ENCODE data around the gene COX7C.
"Not testable (repeated sequence)": the region's sequence is repeated elsewhere in the genome, so short reads cannot be mapped to it uniquely, and the experiment has no call there.

Gene COX7C

DNA sequence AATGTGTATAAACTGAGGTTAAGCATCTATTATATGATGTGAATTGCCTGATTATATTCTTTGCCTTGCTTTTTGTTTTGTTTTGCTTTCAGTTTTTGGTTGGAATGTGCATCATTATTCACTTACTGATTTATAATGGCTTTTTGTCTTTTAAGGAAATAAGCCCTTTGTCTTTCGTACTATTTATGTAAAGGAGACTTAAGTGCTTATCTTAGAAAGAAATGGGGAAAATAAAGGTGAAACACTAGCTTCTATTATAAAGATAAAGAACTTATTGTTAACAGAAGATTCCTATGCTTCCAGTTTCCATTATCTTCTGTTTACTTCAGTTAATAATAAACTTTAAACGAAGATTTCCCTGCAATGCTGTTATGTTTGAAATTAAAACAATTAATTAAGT lies 23.3 kb downstream of the COX7C start:
- no peak overlapping the region for H3K27ac Mint-ChIP-seq
- no peaks in the 10 kb centered on the region for H3K4me1 Mint-ChIP-seq
- ATAC-seq (no peak), DNase-seq (ENCODE audit: low spot score in 2 of 2) (no peak)
- no peaks in the 10 kb centered on the region for H3K36me3 Mint-ChIP-seq
- no peaks in the 10 kb centered on the region for H3K9me3 Mint-ChIP-seq
- H3K4me3 Mint-ChIP-seq, result no peak overlapping the region

DNA sequence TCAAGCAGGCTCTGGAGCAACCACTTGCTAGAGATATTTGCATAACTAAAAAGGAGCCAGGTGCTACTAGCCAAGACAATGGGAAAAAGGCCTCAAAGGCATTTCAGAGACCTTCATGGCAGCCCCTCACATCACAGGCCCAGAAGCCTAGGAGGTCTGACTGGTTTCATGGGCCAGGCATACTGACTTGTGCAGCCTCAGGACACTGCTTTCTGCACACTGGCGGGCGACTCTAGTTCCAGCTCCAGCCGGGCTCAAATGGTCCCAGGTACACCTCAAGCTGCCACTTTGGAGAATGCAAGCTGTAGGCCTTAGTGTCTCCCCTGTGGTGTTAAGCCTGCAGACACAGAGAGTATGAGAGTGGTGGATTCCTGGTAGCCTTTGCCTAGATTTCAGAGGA lies 27.1 kb downstream of the COX7C start:
- DNase-seq (ENCODE audit: low spot score in 2 of 2) (no peak), ATAC-seq (peak; percentile 28)
- H3K4me1 Mint-ChIP-seq, result no peaks in the 10 kb centered on the region
- no peaks in the 10 kb centered on the region for H3K36me3 Mint-ChIP-seq
- no peaks in the 10 kb centered on the region for H3K9me3 Mint-ChIP-seq
- H3K27ac Mint-ChIP-seq, result no peak overlapping the region
- no peak overlapping the region for H3K4me3 Mint-ChIP-seq

DNA sequence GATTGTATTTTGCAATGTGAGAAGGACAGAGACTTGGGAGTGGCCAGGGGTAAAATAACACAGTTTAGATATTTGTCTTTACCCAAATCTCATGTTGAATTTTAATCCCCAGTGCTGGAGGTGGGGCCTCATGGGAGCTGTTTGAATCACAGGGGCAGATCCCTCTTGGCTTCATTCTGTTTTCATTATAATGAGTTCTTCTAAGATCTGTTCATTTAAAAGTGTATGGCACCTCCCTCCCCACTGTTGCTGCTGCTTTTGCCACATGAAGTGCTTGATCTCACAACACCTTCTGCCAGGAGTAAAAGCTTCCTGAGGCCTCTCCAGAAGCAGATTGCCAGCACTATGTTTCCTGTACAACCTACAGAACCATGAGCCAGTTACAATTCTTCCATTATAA lies 28.1 kb downstream of the COX7C start:
- H3K4me1 Mint-ChIP-seq, result no peaks in the 10 kb centered on the region

DNA sequence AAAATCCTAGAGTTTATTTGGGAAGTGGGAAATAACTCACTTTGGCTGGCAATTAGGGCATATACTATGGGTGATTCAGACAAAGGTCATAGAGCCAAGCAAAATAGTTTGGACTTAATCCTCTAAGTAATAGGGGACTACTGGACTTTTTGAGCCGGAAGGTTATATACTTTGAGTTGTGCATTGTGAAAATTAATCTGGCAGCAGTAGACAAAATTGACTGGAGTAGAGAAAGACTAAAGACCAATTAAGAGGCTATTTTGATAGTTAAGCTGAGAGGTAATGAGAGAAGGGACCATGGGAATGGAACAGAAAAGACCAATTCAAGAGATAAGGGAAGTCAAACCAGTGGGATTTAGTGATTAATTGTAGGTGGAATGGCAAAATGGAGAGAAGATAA lies 28.9 kb downstream of the COX7C start:
- ATAC-seq (no peak), DNase-seq (ENCODE audit: low spot score in 2 of 2) (no peak)
- Mint-ChIP-seq H3K4me1 (no peaks in the 10 kb centered on the region), H3K4me3 (no peak overlapping the region), H3K36me3 (no peaks in the 10 kb centered on the region), H3K27ac (no peak overlapping the region), H3K9me3 (no peaks in the 10 kb centered on the region)

More for the DNA sequence above, 28.1 kb downstream of the COX7C start:
- ATAC-seq, result no peak
- Mint-ChIP-seq H3K36me3 (no peaks in the 10 kb centered on the region), H3K9me3 (no peaks in the 10 kb centered on the region), H3K27ac (no peak overlapping the region), H3K4me3 (no peak overlapping the region)
- DNase-seq (ENCODE audit: low spot score in 2 of 2), result no peak

DNA sequence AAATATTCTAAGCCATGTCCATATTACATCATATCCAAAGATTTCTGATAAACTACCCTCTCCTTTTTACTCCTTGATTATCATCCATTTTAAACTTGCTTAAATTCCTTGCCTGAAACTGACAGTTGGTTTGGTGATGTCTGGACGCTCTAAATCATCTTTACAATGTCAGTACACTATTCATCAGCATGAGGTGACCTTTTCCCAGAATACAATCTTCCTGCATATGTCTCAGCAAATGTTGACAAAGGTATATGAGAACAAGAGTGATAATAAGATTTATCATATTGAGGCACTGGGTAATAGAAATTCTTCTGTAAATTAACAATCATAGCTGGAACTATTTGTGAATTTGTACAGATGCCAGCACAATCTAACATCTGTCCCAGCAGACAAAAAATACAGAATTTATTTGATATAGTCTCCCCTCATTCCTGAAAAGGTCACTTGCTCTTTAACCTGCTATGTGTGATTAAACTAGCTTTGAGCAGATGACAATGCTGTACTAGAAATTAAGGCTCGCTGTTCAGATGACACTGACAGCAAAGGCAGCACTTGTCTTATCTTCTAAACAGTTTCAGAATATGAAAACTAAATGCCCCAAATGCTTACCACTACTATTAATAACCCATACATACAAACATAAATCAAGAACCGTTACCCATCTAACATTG lies 32.2 kb downstream of the COX7C start:
- ATAC-seq (no peak), DNase-seq (ENCODE audit: low spot score in 2 of 2) (no peak)
- Mint-ChIP-seq H3K4me1 (no peaks in the 10 kb centered on the region), H3K27ac (no peak overlapping the region), H3K36me3 (no peaks in the 10 kb centered on the region), H3K9me3 (no peaks in the 10 kb centered on the region), H3K4me3 (no peak overlapping the region)

DNA sequence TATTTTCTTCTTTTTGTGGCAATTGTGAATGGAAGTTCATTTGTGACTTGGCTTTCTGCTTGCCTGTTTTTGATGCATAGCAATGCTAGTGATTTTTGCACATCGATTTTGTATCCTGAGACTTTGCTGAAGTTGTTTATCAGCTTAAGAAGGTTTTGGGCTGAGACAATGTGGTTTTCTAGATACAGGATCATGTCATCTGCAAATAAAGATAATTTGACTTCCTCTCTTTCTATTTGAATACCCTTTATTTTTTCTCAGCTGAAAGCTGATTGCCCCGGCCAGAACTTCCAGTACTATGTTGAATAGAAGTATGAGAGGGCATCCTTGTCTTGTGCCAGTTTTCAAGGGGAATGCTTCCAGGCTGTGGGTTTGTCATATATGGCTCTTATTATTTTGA lies 43.0 kb downstream of the COX7C start:
- not testable (repeated sequence) for H3K9me3 Mint-ChIP-seq; ATAC-seq; H3K4me1 Mint-ChIP-seq; H3K4me3 Mint-ChIP-seq; H3K36me3 Mint-ChIP-seq; DNase-seq (ENCODE audit: low spot score in 2 of 2); H3K27ac Mint-ChIP-seq

DNA sequence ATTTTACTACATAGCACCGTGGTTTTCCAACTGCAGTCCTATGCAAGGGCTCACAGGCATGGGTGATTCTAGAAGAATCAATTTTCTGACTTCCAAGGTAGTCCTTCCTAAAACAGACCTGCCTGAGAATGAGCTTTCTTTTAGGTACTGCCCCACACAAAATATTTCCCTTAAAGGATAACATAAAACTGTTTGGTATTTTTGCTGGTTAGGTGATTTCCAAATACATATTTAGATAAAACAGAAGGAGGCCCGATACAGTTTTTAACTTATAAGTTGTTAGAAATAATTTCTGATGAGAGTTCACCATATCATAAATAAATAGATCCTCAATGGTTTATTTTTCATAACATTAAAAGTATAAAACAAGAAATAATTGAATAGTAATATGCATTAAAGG lies 46.4 kb downstream of the COX7C start:
- ATAC-seq (no peak), DNase-seq (ENCODE audit: low spot score in 2 of 2) (no peak)
- H3K4me3 Mint-ChIP-seq, result no peak overlapping the region
- no peaks in the 10 kb centered on the region for H3K36me3 Mint-ChIP-seq
- H3K4me1 Mint-ChIP-seq, result peaks cover 5% of the 10 kb centered on the region
- H3K27ac Mint-ChIP-seq, result no peak overlapping the region
- H3K9me3 Mint-ChIP-seq, result peaks cover 5% of the 10 kb centered on the region

DNA sequence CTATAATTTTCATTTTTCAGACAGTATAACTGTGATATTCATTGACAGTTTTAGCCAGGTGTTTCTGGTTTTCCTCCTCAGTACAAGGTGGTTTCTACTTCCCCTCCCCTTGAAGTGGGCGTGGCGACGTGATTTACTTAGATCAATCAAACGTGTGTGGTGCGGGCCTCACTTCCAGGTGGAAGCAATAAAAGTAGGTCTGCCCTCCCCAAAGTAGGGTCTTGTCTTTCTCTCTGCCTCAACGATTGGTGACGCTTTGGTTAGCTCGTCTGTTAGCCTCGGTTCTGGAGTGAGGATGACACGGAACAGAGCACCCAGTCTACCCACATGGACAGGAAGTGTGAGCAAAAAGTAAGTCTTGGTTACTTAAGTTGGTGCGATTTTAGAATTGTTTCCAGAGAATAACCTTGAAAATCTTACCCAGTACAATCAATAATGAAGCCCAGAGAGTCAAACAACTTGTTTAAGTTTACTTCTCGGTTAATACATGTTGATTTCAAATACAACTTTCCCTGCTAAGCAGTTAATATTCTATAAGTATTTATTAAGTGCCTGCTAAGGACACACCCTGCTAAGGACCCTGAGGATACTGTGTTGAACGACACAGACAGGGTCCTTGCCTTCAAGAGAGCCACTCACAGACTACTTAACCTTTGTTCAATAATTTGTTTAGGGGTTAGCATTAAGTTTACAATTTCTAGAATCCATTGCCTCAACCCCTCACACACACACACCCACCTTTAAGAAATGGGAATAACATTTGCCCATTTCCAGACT lies 48.4 kb downstream of the COX7C start:
- ATAC-seq (peak; percentile 83), DNase-seq (ENCODE audit: low spot score in 2 of 2) (no peak)
- peak overlapping the region; percentile 50 for H3K27ac Mint-ChIP-seq
- H3K36me3 Mint-ChIP-seq, result no peaks in the 10 kb centered on the region
- H3K9me3 Mint-ChIP-seq, result peaks cover 5% of the 10 kb centered on the region
- peak overlapping the region; percentile 49 for H3K4me3 Mint-ChIP-seq
- peaks cover 5% of the 10 kb centered on the region for H3K4me1 Mint-ChIP-seq

DNA sequence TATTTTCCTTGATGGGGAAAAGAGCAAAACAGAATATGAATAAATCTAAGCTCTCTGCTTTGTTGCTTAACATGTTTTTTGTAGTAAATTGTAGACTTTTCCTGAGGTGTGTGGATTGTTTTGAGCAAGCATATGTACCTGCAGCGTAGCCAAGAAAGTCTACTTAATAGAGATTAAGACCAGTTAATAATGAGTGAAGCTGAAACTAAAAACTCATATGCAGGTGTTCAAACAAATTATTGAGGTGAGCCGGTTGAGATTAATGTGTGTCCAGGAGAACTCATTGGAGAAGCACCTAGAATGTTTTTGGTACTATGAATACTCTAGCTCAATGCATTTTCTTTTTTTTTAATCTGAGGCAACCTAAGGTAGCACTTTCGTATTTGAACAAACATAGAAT lies 49.2 kb downstream of the COX7C start:
- H3K27ac Mint-ChIP-seq, result no peak overlapping the region
- H3K36me3 Mint-ChIP-seq, result no peaks in the 10 kb centered on the region
- peaks cover 5% of the 10 kb centered on the region for H3K4me1 Mint-ChIP-seq
- DNase-seq (ENCODE audit: low spot score in 2 of 2) (no peak), ATAC-seq (no peak)
- no peak overlapping the region for H3K4me3 Mint-ChIP-seq
- H3K9me3 Mint-ChIP-seq, result peaks cover under 1% of the 10 kb centered on the region
